ENCODE data around the gene SEPTIN3.

The SEPTIN3 gene

DNA sequence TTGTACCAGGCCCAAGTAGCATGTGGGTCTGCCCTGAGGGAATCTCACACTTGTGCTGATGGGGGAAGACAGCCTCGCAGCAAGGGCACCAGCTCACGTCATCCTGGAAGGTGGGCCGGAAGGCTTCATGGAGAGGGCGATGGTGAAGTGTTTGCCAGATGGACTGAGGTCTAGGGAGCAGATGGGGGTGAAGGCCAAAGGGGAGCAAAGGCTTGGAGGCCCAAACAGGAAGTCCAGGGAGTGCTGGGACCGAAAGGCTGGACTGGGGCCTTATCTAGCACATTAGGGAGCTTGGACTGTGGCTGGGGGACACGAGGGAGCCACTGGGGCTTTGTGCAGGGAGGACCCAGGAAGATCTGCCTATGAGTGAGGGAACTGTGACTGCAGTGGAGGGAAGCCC is 41.4 kb upstream of the SEPTIN3 start:
- DNase-seq (ENCODE audit: low read depth): no peak
- TF ChIP-seq, protein P1, sequence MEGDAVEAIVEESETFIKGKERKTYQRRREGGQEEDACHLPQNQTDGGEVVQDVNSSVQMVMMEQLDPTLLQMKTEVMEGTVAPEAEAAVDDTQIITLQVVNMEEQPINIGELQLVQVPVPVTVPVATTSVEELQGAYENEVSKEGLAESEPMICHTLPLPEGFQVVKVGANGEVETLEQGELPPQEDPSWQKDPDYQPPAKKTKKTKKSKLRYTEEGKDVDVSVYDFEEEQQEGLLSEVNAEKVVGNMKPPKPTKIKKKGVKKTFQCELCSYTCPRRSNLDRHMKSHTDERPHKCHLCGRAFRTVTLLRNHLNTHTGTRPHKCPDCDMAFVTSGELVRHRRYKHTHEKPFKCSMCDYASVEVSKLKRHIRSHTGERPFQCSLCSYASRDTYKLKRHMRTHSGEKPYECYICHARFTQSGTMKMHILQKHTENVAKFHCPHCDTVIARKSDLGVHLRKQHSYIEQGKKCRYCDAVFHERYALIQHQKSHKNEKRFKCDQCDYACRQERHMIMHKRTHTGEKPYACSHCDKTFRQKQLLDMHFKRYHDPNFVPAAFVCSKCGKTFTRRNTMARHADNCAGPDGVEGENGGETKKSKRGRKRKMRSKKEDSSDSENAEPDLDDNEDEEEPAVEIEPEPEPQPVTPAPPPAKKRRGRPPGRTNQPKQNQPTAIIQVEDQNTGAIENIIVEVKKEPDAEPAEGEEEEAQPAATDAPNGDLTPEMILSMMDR (conservative IDR thresholded peaks at IDR 0.05; ENCODE audit: low read depth, low read length): no peak
- H3K4me3 ChIP-seq (ENCODE audit: low read depth, low read length): no peak overlapping the region

DNA sequence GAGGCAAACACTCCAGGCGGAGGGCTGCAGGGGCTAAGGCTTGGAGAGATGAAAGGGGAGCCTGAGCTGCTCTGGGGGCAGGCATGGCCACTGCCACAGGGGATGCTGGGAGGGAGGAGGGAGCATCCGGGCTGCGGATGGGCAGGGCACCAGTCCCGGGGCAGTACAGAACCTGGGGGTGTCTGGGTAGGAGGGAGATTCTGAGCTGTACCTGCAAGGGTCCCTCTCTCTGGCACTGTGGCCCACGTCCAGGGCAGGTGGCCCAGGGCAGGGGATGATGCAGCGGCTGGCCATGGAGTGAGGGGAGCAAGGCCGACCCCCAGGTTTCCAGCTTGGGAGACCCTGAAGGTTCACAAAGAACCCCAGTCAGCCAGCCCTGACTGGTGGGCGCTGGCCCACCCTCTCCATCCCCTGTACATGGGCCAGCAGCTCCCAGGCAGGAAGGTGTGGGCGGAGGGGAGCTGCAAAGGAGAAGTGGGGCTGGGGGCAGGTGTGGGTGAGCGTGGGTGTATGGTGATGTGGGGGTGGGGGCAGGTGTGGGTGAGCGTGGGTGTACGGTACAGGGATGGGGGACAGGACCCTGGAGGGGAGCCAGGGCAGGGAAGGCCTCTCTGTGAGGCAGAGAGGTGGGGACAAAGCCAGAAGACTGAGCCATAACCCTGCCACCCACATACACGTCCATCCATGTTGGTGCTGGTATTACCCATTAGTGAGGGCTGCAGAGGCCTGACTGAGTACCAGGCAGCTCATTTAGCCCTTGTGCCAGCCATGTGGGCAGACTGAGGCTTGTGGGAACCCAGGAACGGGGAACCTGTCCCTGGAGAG is 40.4 kb upstream of the SEPTIN3 start:
- no peak overlapping the region for H3K4me3 ChIP-seq (ENCODE audit: low read depth, low read length)
- DNase-seq (ENCODE audit: low read depth): no peak
- TF ChIP-seq, protein P1 (conservative IDR thresholded peaks at IDR 0.05; ENCODE audit: low read depth, low read length): no peak

- TF ChIP-seq, protein P1 (conservative IDR thresholded peaks at IDR 0.05; ENCODE audit: low read depth, low read length): no peak
- DNase-seq (ENCODE audit: low read depth): no peak
- no peak overlapping the region for H3K4me3 ChIP-seq (ENCODE audit: low read depth, low read length)
These were observed 39.8 kb upstream of the SEPTIN3 start for GRCh38 chr22:41929418-41929810.

DNA sequence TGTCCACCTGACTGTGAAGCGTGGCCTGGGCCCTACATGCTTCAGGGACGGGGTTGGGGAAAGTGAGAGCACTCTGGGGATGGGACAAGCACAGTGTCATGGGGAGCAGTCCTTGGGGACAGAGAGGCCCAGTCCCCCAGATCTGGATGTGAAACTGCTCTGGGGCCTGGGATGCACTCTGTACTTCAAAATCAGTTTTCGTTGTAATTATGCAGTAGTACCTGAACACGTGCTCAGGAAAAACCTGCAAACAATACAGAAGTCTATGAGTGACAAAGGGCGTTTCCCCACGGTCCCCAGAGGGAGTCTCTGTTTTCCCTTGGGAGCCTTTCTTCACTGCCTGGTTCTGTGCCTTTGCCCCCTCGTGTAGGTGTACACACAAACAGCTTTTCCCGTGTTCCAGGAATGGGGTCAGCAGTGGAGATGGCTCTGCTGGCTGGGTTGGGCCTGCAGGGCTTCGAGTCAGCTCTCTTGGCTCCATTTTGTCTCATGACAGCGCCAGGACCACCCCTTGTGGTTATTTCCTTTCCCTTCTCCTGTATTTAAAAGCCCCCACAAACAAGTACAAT is 37.5 kb upstream of the SEPTIN3 start:
- H3K4me3 ChIP-seq (ENCODE audit: low read depth, low read length): no peak overlapping the region
- DNase-seq (ENCODE audit: low read depth): no peak
- TF ChIP-seq, protein P1 (conservative IDR thresholded peaks at IDR 0.05; ENCODE audit: low read depth, low read length): no peak

DNA sequence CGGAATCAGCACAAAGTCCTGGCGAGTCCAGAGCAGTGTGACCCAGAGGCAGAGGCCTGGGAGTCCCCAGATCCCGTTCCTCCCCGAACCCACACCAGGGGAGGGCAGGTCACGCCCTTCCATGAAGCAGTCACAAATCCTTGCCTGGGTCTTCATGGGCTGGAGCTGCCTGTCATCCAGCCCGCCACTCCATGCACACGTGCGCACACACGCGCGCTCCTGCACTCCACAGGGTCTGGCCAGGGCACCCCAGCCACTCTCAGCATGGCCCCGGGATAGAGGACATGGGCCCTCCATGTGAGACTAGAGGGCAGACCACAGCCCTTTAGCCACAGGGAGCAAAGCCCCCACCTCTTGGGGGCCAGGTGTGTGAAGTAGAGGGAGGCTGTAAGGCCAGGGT is 36.9 kb upstream of the SEPTIN3 start:
- TF ChIP-seq, protein P1 (conservative IDR thresholded peaks at IDR 0.05; ENCODE audit: low read depth, low read length): no peak

DNA sequence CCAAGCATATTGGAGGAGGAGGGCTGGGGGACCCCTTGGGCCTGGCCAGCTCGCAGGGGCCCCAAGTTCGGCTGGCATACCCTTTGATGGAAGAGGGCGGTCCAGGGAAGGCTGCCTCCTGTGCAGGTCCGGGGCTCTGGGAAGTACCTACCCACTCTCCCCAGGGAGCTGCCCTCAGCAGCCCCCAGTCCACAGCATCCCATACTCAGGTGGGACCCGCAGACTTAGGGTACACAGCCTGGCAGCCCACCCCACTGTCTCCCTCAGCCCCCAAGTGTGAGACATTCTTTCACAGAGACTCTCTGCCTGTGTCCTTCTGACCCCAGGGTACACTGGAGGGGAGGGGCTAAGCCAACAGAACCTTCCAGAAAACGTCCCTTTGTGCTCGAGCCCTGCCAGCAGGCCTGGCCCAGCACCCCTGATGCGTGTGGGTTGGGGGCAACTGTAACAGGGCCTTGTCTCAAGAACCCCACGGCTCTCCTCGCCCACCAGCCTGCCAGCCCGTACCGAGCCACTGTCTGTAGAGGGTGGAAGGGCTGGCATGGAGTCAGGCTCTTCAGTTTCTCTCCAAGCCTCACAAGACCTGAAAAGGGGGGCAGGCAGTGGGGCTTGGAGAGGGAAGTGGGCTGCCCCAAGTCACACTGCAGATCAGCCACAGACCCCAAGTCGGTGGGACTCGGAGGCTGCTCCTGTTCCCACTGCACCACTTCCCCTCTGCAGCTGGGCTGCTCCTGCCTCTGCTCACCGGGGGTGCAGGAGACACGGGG is 35.6 kb upstream of the SEPTIN3 start:
- H3K4me3 ChIP-seq (ENCODE audit: low read depth, low read length): no peak overlapping the region
- TF ChIP-seq, protein P1 (conservative IDR thresholded peaks at IDR 0.05; ENCODE audit: low read depth, low read length): no peak
- no peak for DNase-seq (ENCODE audit: low read depth)

More for the DNA sequence above, 36.9 kb upstream of the SEPTIN3 start:
- no peak overlapping the region for H3K4me3 ChIP-seq (ENCODE audit: low read depth, low read length)
- DNase-seq (ENCODE audit: low read depth): no peak
